Nephron progenitor cell (in vitro differentiated cells): Measurements from ENCODE around the gene GOLGA6L2.
"Not testable (repeated sequence)": the region's sequence is repeated elsewhere in the genome, so short reads cannot be mapped to it uniquely, and the experiment has no call there.

Source experiments
- DNase-seq: peaks from one replicate; pipeline ENCODE4 v3.0.0; 2021
- H3K27ac Mint-ChIP-seq: 2 replicates; pipeline ENCODE4 v1.8.0; 2021; ENCODE audit warnings: mild to moderate bottlenecking, moderate library complexity, mixed read lengths
- H3K27me3 Mint-ChIP-seq: 2 replicates; pipeline ENCODE4 v1.8.0; 2021; ENCODE audit warnings: mild to moderate bottlenecking, low read depth, mixed read lengths; ENCODE audit not compliant: poor library complexity
- H3K36me3 Mint-ChIP-seq: 2 replicates; pipeline ENCODE4 v1.8.0; 2021; ENCODE audit warnings: low read depth, mixed read lengths
- H3K4me1 Mint-ChIP-seq: 2 replicates; pipeline ENCODE4 v1.8.0; 2021; ENCODE audit warnings: mixed read lengths
- H3K4me3 Mint-ChIP-seq: 2 replicates; pipeline ENCODE4 v1.8.0; 2021; ENCODE audit warnings: mild to moderate bottlenecking, moderate library complexity, mixed read lengths
- H3K9me3 Mint-ChIP-seq: 2 replicates; pipeline ENCODE4 v1.8.0; 2021; ENCODE audit warnings: mild to moderate bottlenecking, moderate library complexity, mixed read lengths
- CTCF ChIP-seq: fragments of 200-600 bp; sonication (generic); IDR thresholded peaks from 2 replicates; pipeline ENCODE4 v1.5.0; 2021; ENCODE audit warnings: antibody characterized with exemption

Gene GOLGA6L2

GRCh38 chr15:23422946-23423708 is 23.9 kb downstream of the GOLGA6L2 start:
- Mint-ChIP-seq H3K9me3 (peaks cover 49% of the 10 kb centered on the region), H3K27me3 (peaks cover 6% of the 10 kb centered on the region), H3K4me3 (no peak overlapping the region), H3K4me1 (no peaks in the 10 kb centered on the region), H3K27ac (no peak overlapping the region), H3K36me3 (no peaks in the 10 kb centered on the region)
- no peak for TF ChIP-seq CTCF
- no peak for DNase-seq

GRCh38 chr15:23422099-23422945 is 24.7 kb downstream of the GOLGA6L2 start:
- Mint-ChIP-seq H3K4me3 (no peak overlapping the region), H3K27me3 (peaks cover 6% of the 10 kb centered on the region), H3K9me3 (peaks cover 53% of the 10 kb centered on the region)

GRCh38 chr15:23420806-23421575 is 26.1 kb downstream of the GOLGA6L2 start:
- TF ChIP-seq CTCF: no peak
- no peaks in the 10 kb centered on the region for H3K4me1 Mint-ChIP-seq
- peak overlapping the region; percentile 71 for H3K27ac Mint-ChIP-seq
- DNase-seq: no peak
- H3K9me3 Mint-ChIP-seq: peaks cover 64% of the 10 kb centered on the region
- peaks cover 6% of the 10 kb centered on the region for H3K27me3 Mint-ChIP-seq
- H3K36me3 Mint-ChIP-seq: no peaks in the 10 kb centered on the region
- H3K4me3 Mint-ChIP-seq: no peak overlapping the region

More at GRCh38 chr15:23422099-23422945, 24.7 kb downstream of the GOLGA6L2 start:
- H3K36me3 Mint-ChIP-seq: no peaks in the 10 kb centered on the region
- H3K4me1 Mint-ChIP-seq: no peaks in the 10 kb centered on the region
- no peak for DNase-seq
- no peak overlapping the region for H3K27ac Mint-ChIP-seq
- no peak for TF ChIP-seq CTCF

- no peaks in the 10 kb centered on the region for H3K4me1 Mint-ChIP-seq
- H3K27me3 Mint-ChIP-seq: peaks cover 7% of the 10 kb centered on the region
- TF ChIP-seq CTCF: no peak
- H3K36me3 Mint-ChIP-seq: no peaks in the 10 kb centered on the region
- peak; percentile 18 for DNase-seq
- H3K27ac Mint-ChIP-seq: no peak overlapping the region
- H3K9me3 Mint-ChIP-seq: peaks cover 67% of the 10 kb centered on the region
- no peak overlapping the region for H3K4me3 Mint-ChIP-seq
These were observed 30.4 kb downstream of the GOLGA6L2 start for GRCh38 chr15:23416349-23417276.

GRCh38 chr15:23415866-23416265 is 31.2 kb downstream of the GOLGA6L2 start:
- not testable (repeated sequence) for H3K4me3 Mint-ChIP-seq, DNase-seq, H3K27me3 Mint-ChIP-seq, H3K4me1 Mint-ChIP-seq, H3K27ac Mint-ChIP-seq, H3K36me3 Mint-ChIP-seq
- peaks cover 63% of the 10 kb centered on the region for H3K9me3 Mint-ChIP-seq
